ENCODE measurements around the gene RAI1.

DNA sequence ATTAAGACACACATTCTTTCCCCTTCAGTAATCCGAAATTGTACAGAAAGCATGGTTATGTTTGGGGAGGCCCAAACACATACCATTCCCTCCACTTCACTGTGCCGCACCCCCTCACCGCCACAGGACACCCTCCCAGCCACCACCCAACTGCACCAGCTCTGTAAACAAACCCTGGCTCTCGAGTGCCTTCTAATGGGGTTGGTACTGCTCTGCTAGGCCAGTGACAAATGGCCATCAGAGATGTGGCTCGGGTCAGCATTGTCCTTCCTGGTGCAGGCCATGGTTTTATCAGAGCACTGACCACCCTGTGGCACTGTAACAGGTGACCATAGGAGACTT lies 179.5 kb downstream of the RAI1 start:
- TF ChIP-seq EZH2 (IDR thresholded peaks at IDR 0.05; ENCODE audit: low read depth, low read length, severe bottlenecking): no peak
- no peak for TF ChIP-seq POLR2AphosphoS5 (IDR thresholded peaks at IDR 0.05; ENCODE audit: low read depth, low read length)
- TF ChIP-seq EP300 (IDR thresholded peaks at IDR 0.05; ENCODE audit: borderline replicate concordance in 1 of 2, low read depth in 2 of 2, low read length in 2 of 2): no peak
- no peak for TF ChIP-seq YY1 (IDR thresholded peaks at IDR 0.05; ENCODE audit: low read depth, low read length)

Data from H1 (cell line).